Right atrium auricular region (tissue), 2 donors: Measurements from ENCODE around the gene ANKRD33. TPM values are rescaled to one million over a fixed set of nuclear protein-coding genes. Genes with fewer than 3 reads are reported as not detected.

Experiments used
- DNase-seq: peaks from one replicate; pipeline ENCODE4 v3.0.0-alpha.2; 2019; ENCODE audit warnings: low spot score
- H3K27ac ChIP-seq, 2 donors: fragments of 200-600 bp; sonication (generic); 1 replicate in 1 of 2; 2 replicates in 1 of 2; pipeline ENCODE4 v1.5.1; 2016 to 2019
- H3K27me3 ChIP-seq, 2 donors: fragments of 200-600 bp; sonication (generic); one replicate each; pipeline versions ENCODE4 v1.5.1 to v1.6.0; 2017 to 2019
- H3K36me3 ChIP-seq: fragments of 200-600 bp; sonication (generic); one replicate; pipeline ENCODE4 v1.5.1; 2016
- H3K4me1 ChIP-seq, 2 donors: fragments of 200-600 bp; sonication (generic); one replicate each; pipeline versions ENCODE4 v1.5.1 to v1.6.0; 2017 to 2019
- H3K4me3 ChIP-seq, 2 donors: fragments of 200-600 bp; sonication (generic); 1 replicate in 1 of 2; 2 replicates in 1 of 2; pipeline ENCODE4 v1.5.1; 2017 to 2019; ENCODE audit warnings: mild to moderate bottlenecking in 1 of 2, moderate library complexity in 1 of 2
- H3K9me3 ChIP-seq, 2 donors: fragments of 200-600 bp; sonication (generic); one replicate each; pipeline ENCODE4 v1.5.1; 2019
- CTCF ChIP-seq, 2 donors: fragments of 200-600 bp; sonication (generic); IDR thresholded peaks; one replicate each; pipeline ENCODE4 v1.5.1; 2019; ENCODE audit warnings: antibody characterized with exemption in 2 of 2
- total RNA-seq, 2 donors: library from RNA; depleted of rRNA; stranded (reverse); fragments of >200 nt; gene quantifications; one replicate each; pipeline ENCODE4 v1.1.0, GENCODE V29; 2016

Gene ANKRD33
- total RNA-seq, 2 donors from 2014 or later, result not detected

GRCh38 chr12:51937926-51938325, 50.0 kb downstream of the ANKRD33 start:
- H3K27ac ChIP-seq, result no peak overlapping the region
- DNase-seq, result no peak
- no peak overlapping the region for H3K4me3 ChIP-seq
- no peak for TF ChIP-seq CTCF (IDR thresholded peaks at IDR 0.05)
- no peaks in the 10 kb centered on the region for H3K9me3 ChIP-seq
- H3K36me3 ChIP-seq, result no peaks in the 10 kb centered on the region
- H3K27me3 ChIP-seq, result no peaks in the 10 kb centered on the region
- H3K4me1 ChIP-seq, result peaks cover 0 to 11% of the 10 kb centered on the region in 2 donors

GRCh38 chr12:51938726-51939125, 50.8 kb downstream of the ANKRD33 start:
- H3K9me3 ChIP-seq, result peaks cover 0 to 2% of the 10 kb centered on the region in 2 donors
- no peak overlapping the region for H3K4me3 ChIP-seq
- H3K4me1 ChIP-seq, result peaks cover 0 to 11% of the 10 kb centered on the region in 2 donors
- no peak overlapping the region for H3K27ac ChIP-seq
- TF ChIP-seq CTCF (IDR thresholded peaks at IDR 0.05), result no peak
- no peak for DNase-seq
- H3K27me3 ChIP-seq, result no peaks in the 10 kb centered on the region
- no peaks in the 10 kb centered on the region for H3K36me3 ChIP-seq

- Histone ChIP-seq H3K27me3 (no peaks in the 10 kb centered on the region), H3K27ac (no peak overlapping the region), H3K36me3 (no peaks in the 10 kb centered on the region), H3K4me3 (no peak overlapping the region), H3K9me3 (peaks cover 0 to 18% of the 10 kb centered on the region in 2 donors), H3K4me1 (peaks cover 0 to 11% of the 10 kb centered on the region in 2 donors)
- no peak for TF ChIP-seq CTCF (IDR thresholded peaks at IDR 0.05)
- DNase-seq, result peak; percentile 52
These were observed 53.2 kb downstream of the ANKRD33 start for GRCh38 chr12:51941011-51941581.

Other genes starting within 250 kb of the ANKRD33 start
- under 1 TPM; 0.19 to 0.24 TPM for gene FIGNL2, start 39.4 kb upstream of the ANKRD33 start, total RNA-seq
- gene ACVRL1, start 19.4 kb downstream of the ANKRD33 start, total RNA-seq, result 10 to 100 TPM; 48.1 to 57.5 TPM
- 10 to 100 TPM in 1 of 2 donors, 1 to 10 TPM in 1; 8.2 to 12.5 TPM for gene ACVR1B, start 63.6 kb downstream of the ANKRD33 start, total RNA-seq
- gene TAMALIN, start 118.8 kb downstream of the ANKRD33 start, total RNA-seq, result 10 to 100 TPM; 17.6 to 23.2 TPM
- 100 to 1,000 TPM; 150 to 238 TPM for gene NR4A1, start 163.3 kb downstream of the ANKRD33 start, total RNA-seq
- gene ATG101, start 181.9 kb downstream of the ANKRD33 start, total RNA-seq, result 10 to 100 TPM; 26.8 to 36.9 TPM
- 1 to 10 TPM in 1 of 2 donors, under 1 TPM in 1; 0.44 to 3.2 TPM for gene SMIM41, start 191.6 kb downstream of the ANKRD33 start, total RNA-seq